Psoas muscle (tissue), 8 donors: ENCODE measurements around the gene WDR6. TPM values are rescaled to one million over a fixed set of nuclear protein-coding genes. Genes with fewer than 3 reads are reported as not detected.

ENCODE experiments used
- ATAC-seq, 4 donors: fragments of 200-7000 bp; cut with Tn5 transposase; one replicate each; pipeline ENCODE4 v1.9.1; 2020; ENCODE audit warnings: moderate library complexity in 3 of 4, mild to moderate bottlenecking in 2 of 4
- DNase-seq, 2 donors: peaks; one replicate each; pipeline ENCODE4 v3.0.0-alpha.2; 2020
- H3K27ac ChIP-seq: fragments of 200-600 bp; one replicate; pipeline ENCODE4 v1.8.0; 2022
- H3K27me3 ChIP-seq, 3 donors: fragments of 200-600 bp in 1 of 3; one replicate each; pipeline versions ENCODE4 v1.6.1 to v1.8.0; 2013 to 2022; ENCODE audit warnings: low read length in 2 of 3, mild to moderate bottlenecking in 2 of 3, moderate library complexity in 1 of 3; ENCODE audit not compliant: insufficient read depth in 3 of 3
- H3K36me3 ChIP-seq, 2 donors: fragments of 200-600 bp in 1 of 2; one replicate each; pipeline versions ENCODE4 v1.6.1 to v1.8.0; 2013 to 2022; ENCODE audit warnings: low read depth in 1 of 2, mild to moderate bottlenecking in 1 of 2, moderate library complexity in 1 of 2; ENCODE audit not compliant: insufficient read depth in 1 of 2
- H3K4me1 ChIP-seq: fragments of 200-600 bp; one replicate; pipeline ENCODE4 v1.8.0; 2022
- H3K4me3 ChIP-seq: fragments of 200-600 bp; one replicate; pipeline ENCODE4 v1.8.0; 2022; ENCODE audit warnings: mild to moderate bottlenecking
- H3K9me3 ChIP-seq: fragments of 200-600 bp; one replicate; pipeline ENCODE4 v1.8.0; 2022
- CTCF ChIP-seq: fragments of 200-600 bp; IDR thresholded peaks from one replicate; pipeline ENCODE4 v1.8.0; 2022; ENCODE audit warnings: antibody characterized with exemption
- WGBS, 3 donors: extraction: QIAGEN DNeasy Blood & Tissue Kit; methylation state at CpG; one replicate each; pipeline versions ENCODE4 v1.1.6 to v1.1.7; 2013; 5-methylcytosine and 5-hydroxymethylcytosine counted together
- intact Hi-C, 2 donors: fragments of 100-400 bp; cut with DNase I; formaldehyde crosslinking; loops; one replicate each; pipeline versions ENCODE4 v1.11.0 to v1.14.2; 2022
- polyA plus RNA-seq, 3 donors: library from polyadenylated mRNA; stranded (reverse); fragments of 200-250 nt; gene quantifications; one replicate each; pipeline ENCODE4 v1.2.3, GENCODE V29; 2013
- total RNA-seq, 4 donors: library from RNA; stranded (reverse); fragmentation: NEBNext Ultra II Directional in 2 of 4; extraction: Animal tissue kit (Norgen Biotek cat#: 25700) in 2 of 4; gene quantifications; one replicate each; pipeline versions ENCODE4 v1.2.1 to v1.2.4, GENCODE V29; 2021 to 2023
- donor health status: healthy with polysubstance abuse.
- donor health status: DM: no; HTN: no; CAD: no; lungs with moderate emphysema.
- donor health status: Bipolar disorder and iron deficiency.
- donor health status: healthy.
- donor health status: DM: yes; HTN: yes; CAD: no.
- donor health status: DM: no; HTN: no; CAD: no.
- donor health status: DM: no; HTN: no; CAD: no.
- donor health status: DM: yes; HTN: yes; CAD: no.

The WDR6 gene
- total and polyA plus RNA-seq, 7 donors, result 30.5 to 65.7 (median 55.1) TPM

GRCh38 chr3:48996640-48997039, 10.6 kb upstream of the WDR6 start:
- no peaks in the 10 kb centered on the region for H3K27me3 ChIP-seq
- no peaks in the 10 kb centered on the region for H3K9me3 ChIP-seq
- no peak for DNase-seq
- ATAC-seq, result no peak
- no peak overlapping the region for H3K4me3 ChIP-seq
- 94 to 95% (median 94%) methylated on average over 8 of the region's 8 CpGs for WGBS, 3 donors
- no peak overlapping the region for H3K27ac ChIP-seq
- intact Hi-C loops, result no loop called here
- no peak for TF ChIP-seq CTCF
- peaks cover 12% of the 10 kb centered on the region for H3K4me1 ChIP-seq
- H3K36me3 ChIP-seq, result peaks cover 2 to 9% of the 10 kb centered on the region in 2 donors

GRCh38 chr3:48997102-48997635, 10.0 kb upstream of the WDR6 start:
- no peaks in the 10 kb centered on the region for H3K9me3 ChIP-seq
- ATAC-seq (no peak), DNase-seq (no peak)
- intact Hi-C loops, result no loop called here
- no peak for TF ChIP-seq CTCF
- H3K27ac ChIP-seq, result no peak overlapping the region
- no peak overlapping the region for H3K4me3 ChIP-seq
- H3K36me3 ChIP-seq, result peaks cover 2 to 9% of the 10 kb centered on the region in 2 donors
- no peaks in the 10 kb centered on the region for H3K27me3 ChIP-seq
- H3K4me1 ChIP-seq, result peaks cover 6% of the 10 kb centered on the region
- 73 to 75% (median 75%) methylated on average over 8 of the region's 8 CpGs for WGBS, 3 donors

GRCh38 chr3:48997714-48998637, 9.2 kb upstream of the WDR6 start:
- H3K36me3 ChIP-seq, result peaks cover 2 to 9% of the 10 kb centered on the region in 2 donors
- H3K9me3 ChIP-seq, result no peaks in the 10 kb centered on the region
- H3K27ac ChIP-seq, result no peak overlapping the region
- DNase-seq, result no peak
- no peak overlapping the region for H3K4me3 ChIP-seq
- H3K4me1 ChIP-seq, result no peaks in the 10 kb centered on the region
- intact Hi-C loops, result no loop called here
- no peak for TF ChIP-seq CTCF
- 77 to 83% (median 78%) methylated on average over 20 of the region's 20 CpGs for WGBS, 3 donors
- no peak for ATAC-seq
- no peaks in the 10 kb centered on the region for H3K27me3 ChIP-seq

- H3K27ac ChIP-seq, result no peak overlapping the region
- peaks cover 2 to 9% of the 10 kb centered on the region in 2 donors for H3K36me3 ChIP-seq
- WGBS, 3 donors, result 75 to 85% (median 80%) methylated on average over 8 of the region's 8 CpGs
- H3K9me3 ChIP-seq, result no peaks in the 10 kb centered on the region
- no peaks in the 10 kb centered on the region for H3K4me1 ChIP-seq
- ATAC-seq, result no peak
- DNase-seq, result no peak
- no peak overlapping the region for H3K4me3 ChIP-seq
- intact Hi-C loops, result no loop called here
- no peak for TF ChIP-seq CTCF
- H3K27me3 ChIP-seq, result no peaks in the 10 kb centered on the region
Measured at GRCh38 chr3:48999085-48999858, 7.9 kb upstream of the WDR6 start.
